K562 (cell line): ENCODE data around the gene SLC15A5.

ENCODE experiments used
- CBX8 ChIP-seq: fragments of 200-600 bp; sonication (generic); IDR thresholded peaks from 2 replicates; pipeline ENCODE4 v1.6.1; 2012; ENCODE audit warnings: borderline replicate concordance, mixed run types, low read depth, mild to moderate bottlenecking, moderate library complexity, mixed read lengths, low read length, control low read depth, inconsistent platforms; ENCODE audit not compliant: poor library complexity, severe bottlenecking; ENCODE audit errors: extremely low read depth
- POLR2AphosphoS5 ChIP-seq: IDR thresholded peaks from 2 replicates; pipeline ENCODE4 v1.6.1; 2011; ENCODE audit warnings: mild to moderate bottlenecking, low read depth, low read length, moderate library complexity; ENCODE audit not compliant: control insufficient read depth, insufficient read depth
- ZNF124 ChIP-seq: sonication (generic); formaldehyde crosslinking; IDR thresholded peaks from 2 replicates; pipeline ENCODE4 v1.8.1; 2022; ENCODE audit warnings: missing genetic modification reagents
- TF ChIP-seq, protein P1 (sequence below), 3 experiments: IDR thresholded peaks in 2 of 3; conservative IDR thresholded peaks in 1 of 3; 2 replicates each; pipeline ENCODE4 v1.5.1; 2011 to 2012; ENCODE audit warnings: low read length in 3 of 3, mild to moderate bottlenecking in 3 of 3, control low read depth in 2 of 3, improper control_type of control experiment in 1 of 3, inconsistent platforms in 1 of 3, low read depth in 1 of 3, mixed read lengths in 1 of 3, moderate library complexity in 1 of 3; ENCODE audit not compliant: insufficient read depth in 2 of 3

DNA sequence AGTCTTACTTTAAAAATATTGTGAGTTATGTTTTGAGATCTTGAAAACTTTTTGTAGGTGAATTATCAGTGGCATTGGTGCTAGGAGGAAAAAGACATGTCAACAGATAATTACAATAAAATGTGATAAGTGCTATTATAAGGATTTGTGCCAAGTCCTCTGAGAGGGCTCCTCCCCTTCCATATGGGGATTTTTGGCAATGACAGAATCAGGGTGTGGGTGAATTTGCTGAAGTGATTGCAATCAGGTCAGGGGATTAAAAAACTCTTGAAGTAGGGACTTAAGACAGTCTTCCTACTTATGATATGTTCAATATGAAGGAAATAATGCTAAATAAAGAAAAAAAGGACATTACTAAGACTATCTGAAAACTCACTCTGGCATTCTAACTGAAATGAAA lies 122.5 kb downstream of the SLC15A5 start:
- TF ChIP-seq, protein P1, sequence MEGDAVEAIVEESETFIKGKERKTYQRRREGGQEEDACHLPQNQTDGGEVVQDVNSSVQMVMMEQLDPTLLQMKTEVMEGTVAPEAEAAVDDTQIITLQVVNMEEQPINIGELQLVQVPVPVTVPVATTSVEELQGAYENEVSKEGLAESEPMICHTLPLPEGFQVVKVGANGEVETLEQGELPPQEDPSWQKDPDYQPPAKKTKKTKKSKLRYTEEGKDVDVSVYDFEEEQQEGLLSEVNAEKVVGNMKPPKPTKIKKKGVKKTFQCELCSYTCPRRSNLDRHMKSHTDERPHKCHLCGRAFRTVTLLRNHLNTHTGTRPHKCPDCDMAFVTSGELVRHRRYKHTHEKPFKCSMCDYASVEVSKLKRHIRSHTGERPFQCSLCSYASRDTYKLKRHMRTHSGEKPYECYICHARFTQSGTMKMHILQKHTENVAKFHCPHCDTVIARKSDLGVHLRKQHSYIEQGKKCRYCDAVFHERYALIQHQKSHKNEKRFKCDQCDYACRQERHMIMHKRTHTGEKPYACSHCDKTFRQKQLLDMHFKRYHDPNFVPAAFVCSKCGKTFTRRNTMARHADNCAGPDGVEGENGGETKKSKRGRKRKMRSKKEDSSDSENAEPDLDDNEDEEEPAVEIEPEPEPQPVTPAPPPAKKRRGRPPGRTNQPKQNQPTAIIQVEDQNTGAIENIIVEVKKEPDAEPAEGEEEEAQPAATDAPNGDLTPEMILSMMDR (IDR thresholded peaks at IDR 0.05 in 2 of 3, conservative IDR thresholded peaks at IDR 0.05 in 1 of 3; ENCODE audit: insufficient read depth in 2 of 3, low read depth in 1 of 3, low read length in 3 of 3), result no peak
- no peak for TF ChIP-seq CBX8
- no peak for TF ChIP-seq ZNF124 (CRISPR knock-in tag)
- TF ChIP-seq POLR2AphosphoS5, result no peak
